Measurements from ENCODE around the gene ANKRD49. TPM values are rescaled to one million over a fixed set of nuclear protein-coding genes. Genes with fewer than 3 reads are reported as not detected.

The ANKRD49 gene
- total and polyA plus RNA-seq, 11 donors: 3.5 to 10.5 (median 5.7) TPM

DNA sequence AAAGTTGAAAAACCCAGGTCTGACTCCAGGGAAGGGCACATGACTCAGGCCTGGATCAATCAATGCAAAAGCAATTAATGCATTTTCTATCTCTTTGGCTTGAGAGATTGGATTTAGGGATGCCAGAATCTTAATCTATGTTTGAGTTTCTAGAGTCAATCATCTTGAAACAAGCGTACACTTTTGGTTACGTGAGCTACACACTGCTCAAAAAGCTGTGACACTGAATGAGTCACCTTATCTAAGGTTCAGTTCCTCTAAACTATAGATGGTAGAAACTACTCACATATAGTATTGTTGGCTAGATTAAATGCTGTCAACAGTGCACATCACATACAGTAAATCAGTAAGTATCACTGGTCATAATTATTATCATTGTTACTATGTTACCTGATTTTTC lies 24.4 kb upstream of the ANKRD49 start:
- DNase-seq (no peak), ATAC-seq (no peak)
- no peak overlapping the region for H3K27ac ChIP-seq
- no peak for TF ChIP-seq POLR2A (IDR thresholded peaks at IDR 0.05)
- TF ChIP-seq, protein P1, sequence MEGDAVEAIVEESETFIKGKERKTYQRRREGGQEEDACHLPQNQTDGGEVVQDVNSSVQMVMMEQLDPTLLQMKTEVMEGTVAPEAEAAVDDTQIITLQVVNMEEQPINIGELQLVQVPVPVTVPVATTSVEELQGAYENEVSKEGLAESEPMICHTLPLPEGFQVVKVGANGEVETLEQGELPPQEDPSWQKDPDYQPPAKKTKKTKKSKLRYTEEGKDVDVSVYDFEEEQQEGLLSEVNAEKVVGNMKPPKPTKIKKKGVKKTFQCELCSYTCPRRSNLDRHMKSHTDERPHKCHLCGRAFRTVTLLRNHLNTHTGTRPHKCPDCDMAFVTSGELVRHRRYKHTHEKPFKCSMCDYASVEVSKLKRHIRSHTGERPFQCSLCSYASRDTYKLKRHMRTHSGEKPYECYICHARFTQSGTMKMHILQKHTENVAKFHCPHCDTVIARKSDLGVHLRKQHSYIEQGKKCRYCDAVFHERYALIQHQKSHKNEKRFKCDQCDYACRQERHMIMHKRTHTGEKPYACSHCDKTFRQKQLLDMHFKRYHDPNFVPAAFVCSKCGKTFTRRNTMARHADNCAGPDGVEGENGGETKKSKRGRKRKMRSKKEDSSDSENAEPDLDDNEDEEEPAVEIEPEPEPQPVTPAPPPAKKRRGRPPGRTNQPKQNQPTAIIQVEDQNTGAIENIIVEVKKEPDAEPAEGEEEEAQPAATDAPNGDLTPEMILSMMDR (IDR thresholded peaks at IDR 0.05): no peak
- peaks cover 0 to 90% (median 66%) of the 10 kb centered on the region in 9 donors for H3K36me3 ChIP-seq
- intact Hi-C loops (cut with DNase I): no loop called here
- H3K9me3 ChIP-seq: no peaks in the 10 kb centered on the region
- peaks cover 0 to 14% (median 0%) of the 10 kb centered on the region in 12 donors for H3K4me1 ChIP-seq
- WGBS, 4 donors: 94 to 100% (median 96%) methylated on average over 2 of the region's 2 CpGs
- H3K4me3 ChIP-seq: no peak overlapping the region
- no peaks in the 10 kb centered on the region for H3K27me3 ChIP-seq

DNA sequence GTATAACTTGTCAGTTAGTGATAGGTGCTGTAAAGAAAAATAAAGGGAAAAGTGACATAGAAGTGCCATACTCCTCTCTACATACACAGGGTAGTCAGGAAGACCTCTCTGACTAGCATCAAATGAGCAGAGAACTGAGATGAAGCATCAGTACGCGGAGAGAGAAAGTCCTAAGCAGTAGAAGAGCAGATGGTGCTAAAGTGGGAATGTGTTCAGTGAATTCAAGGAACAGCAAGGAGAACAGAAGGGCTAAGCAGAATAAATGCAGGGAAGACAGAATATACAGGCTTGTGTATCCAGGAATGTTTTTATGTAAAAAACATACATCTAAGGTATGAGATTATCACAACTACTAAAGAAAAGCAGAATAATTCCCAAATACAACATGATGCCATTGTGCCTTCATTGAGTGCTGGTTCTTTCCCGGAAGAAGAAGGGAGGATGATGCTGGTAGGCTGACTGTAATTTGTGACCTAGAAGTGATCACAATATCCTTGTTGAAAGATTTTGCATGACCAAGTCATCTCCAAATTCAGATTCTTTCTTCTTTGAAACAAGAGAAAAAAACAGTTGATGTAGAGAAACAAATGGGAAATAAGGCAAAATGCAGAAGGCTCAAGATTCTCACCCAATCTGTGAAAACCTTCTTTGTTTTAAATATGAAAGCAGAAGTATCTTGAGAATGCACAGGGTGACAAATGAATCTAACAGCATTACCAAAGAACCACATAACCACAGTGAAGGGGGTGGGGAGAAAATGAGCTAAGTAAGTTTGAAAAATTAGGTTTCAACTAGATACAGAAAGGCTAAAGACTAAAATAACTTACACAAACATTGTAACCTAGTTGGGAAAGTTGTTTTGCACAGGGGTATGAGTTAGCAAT lies 20.6 kb upstream of the ANKRD49 start:
- DNase-seq (no peak), ATAC-seq (no peak)
- Histone ChIP-seq H3K36me3 (peaks cover 0 to 86% (median 56%) of the 10 kb centered on the region in 9 donors), H3K27ac (peak overlapping the region in 1 of 12 donors; percentile 10), H3K9me3 (no peaks in the 10 kb centered on the region), H3K4me3 (no peak overlapping the region), H3K4me1 (peaks cover 0 to 14% (median 0%) of the 10 kb centered on the region in 12 donors), H3K27me3 (no peaks in the 10 kb centered on the region)
- intact Hi-C loops (cut with DNase I): loop anchor here in 1 of 10 donors (2.0 kb wide), 1 partner anchor 46 kb away; no protein-coding TSS in a partner anchor
- WGBS, 4 donors: 96 to 98% (median 96%) methylated on average over 3 of the region's 3 CpGs
- TF ChIP-seq, protein P1 (IDR thresholded peaks at IDR 0.05): no peak
- no peak for TF ChIP-seq POLR2A (IDR thresholded peaks at IDR 0.05)

DNA sequence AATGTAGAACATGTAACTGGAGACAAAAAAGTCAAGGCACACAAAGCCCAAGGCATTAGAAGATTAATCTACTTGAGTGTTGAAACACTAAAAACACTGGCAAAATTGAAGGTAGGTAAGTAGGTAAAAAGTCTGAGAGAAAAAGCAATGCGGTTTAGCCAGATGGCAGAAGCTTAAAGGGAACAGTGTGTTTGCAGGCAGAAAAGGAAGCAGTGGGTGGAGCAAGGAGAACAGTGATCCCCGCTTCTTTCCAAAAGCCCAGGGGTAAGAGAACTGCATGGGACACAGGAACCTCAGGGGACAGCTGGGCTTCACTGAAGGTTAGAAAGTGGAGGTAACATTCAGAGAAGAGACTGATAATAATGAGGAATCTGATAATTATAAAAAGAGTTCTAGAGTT lies 16.2 kb upstream of the ANKRD49 start:
- peaks cover 0 to 13% (median 0%) of the 10 kb centered on the region in 12 donors for H3K4me1 ChIP-seq
- no peaks in the 10 kb centered on the region for H3K27me3 ChIP-seq
- H3K4me3 ChIP-seq: no peak overlapping the region
- H3K9me3 ChIP-seq: no peaks in the 10 kb centered on the region
- H3K36me3 ChIP-seq: peaks cover 0 to 88% (median 51%) of the 10 kb centered on the region in 9 donors
- no peak for DNase-seq
- TF ChIP-seq, protein P1 (IDR thresholded peaks at IDR 0.05): no peak
- no peak for TF ChIP-seq POLR2A (IDR thresholded peaks at IDR 0.05)
- 81 to 86% (median 85%) methylated on average over 2 of the region's 2 CpGs for WGBS, 4 donors
- no peak for ATAC-seq
- intact Hi-C loops (cut with DNase I): no loop called here
- no peak overlapping the region for H3K27ac ChIP-seq

DNA sequence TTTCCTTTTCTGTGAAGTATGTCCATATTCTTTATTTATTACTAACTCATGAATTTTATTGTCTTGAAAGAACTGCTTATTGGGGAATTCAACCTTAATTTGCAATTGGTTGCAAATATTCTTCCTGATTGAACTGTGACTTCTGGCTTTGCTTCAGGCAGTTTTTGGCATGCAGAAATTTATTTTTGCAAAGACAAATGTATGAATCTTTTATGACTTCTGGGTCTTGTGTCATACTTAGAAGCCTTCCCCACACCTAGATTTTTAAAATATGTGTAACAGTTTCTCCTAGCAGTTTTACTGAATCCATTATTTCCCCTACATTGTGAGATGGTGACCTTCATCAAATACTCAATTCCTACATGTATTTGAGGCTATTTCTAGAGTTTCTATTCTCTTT lies 12.4 kb upstream of the ANKRD49 start:
- intact Hi-C loops (cut with DNase I): no loop called here
- H3K36me3 ChIP-seq: peaks cover 0 to 99% (median 69%) of the 10 kb centered on the region in 9 donors
- H3K4me1 ChIP-seq: no peaks in the 10 kb centered on the region

More for the DNA sequence above, 12.4 kb upstream of the ANKRD49 start:
- Histone ChIP-seq H3K27ac (no peak overlapping the region), H3K4me3 (no peak overlapping the region), H3K27me3 (no peaks in the 10 kb centered on the region), H3K9me3 (no peaks in the 10 kb centered on the region)
- TF ChIP-seq, protein P1 (IDR thresholded peaks at IDR 0.05): no peak
- TF ChIP-seq POLR2A (IDR thresholded peaks at IDR 0.05): no peak
- ATAC-seq (no peak), DNase-seq (no peak)

Data from heart left ventricle (tissue), 16 donors.